Measurements from ENCODE around the gene ARID3A.

The ARID3A gene

DNA sequence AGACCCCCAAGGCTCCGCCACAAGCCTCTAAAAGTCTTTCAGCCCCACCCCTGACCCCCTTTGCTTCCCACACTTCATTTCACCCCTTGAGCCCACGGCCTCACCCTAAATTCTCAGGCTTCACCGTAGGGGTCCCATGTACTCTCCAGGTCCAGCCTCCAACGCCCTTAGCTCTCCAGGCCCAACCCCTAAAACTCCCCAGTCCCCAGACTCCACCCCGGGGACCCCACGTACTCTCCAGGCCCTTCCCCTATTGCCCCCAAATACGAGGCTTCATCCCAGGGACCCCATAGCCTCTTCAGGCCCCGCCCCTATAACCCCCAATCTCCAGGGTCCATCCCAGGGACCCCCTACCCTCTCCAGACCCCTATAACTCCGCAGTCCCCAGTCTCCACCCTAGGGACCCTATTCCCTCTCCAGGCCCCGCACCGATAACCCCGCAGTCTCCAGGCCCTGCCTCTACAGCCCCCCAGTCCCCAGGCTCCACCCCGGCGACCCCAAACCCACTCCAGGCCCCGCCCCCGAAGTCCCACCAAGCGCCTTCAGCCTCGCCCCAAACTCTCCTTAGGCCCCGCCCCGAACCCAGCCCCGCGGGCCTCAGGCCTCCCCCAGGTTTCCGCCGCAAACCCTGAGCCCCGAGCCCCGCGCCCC, 33.5 kb upstream of the ARID3A start:
- DNase-seq: no peak

- peak; percentile 88 for DNase-seq
These were observed 32.7 kb upstream of the ARID3A start, which contains the start of the genes MED16 and RNU6-9 for GRCh38 chr19:892894-893689. MED16 (minus strand) TSS chr19:893187; CDS start chr19:891131, 2,056 bp downstream. RNU6-9 (plus strand) TSS chr19:893484.

DNA sequence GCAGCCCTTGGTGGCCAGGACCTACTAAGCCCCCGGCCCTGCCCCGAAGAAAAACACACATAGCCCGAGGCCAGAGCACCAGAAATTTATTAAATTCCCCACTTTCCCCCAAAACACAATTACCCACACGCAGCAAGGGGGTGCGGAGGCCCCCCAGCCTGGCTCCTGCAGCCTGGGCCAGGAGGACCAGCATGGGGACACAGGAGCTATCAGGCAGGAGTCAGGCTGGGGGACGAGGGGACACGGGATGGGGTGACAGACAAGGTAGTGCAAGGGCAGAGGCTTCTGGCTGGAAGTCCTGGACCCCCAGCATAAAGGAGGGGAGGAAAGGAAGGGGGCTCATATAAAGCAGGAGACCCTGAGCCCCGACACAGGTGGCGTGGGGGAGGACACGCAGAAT, 29.4 kb upstream of the ARID3A start:
- DNase-seq: no peak

DNA sequence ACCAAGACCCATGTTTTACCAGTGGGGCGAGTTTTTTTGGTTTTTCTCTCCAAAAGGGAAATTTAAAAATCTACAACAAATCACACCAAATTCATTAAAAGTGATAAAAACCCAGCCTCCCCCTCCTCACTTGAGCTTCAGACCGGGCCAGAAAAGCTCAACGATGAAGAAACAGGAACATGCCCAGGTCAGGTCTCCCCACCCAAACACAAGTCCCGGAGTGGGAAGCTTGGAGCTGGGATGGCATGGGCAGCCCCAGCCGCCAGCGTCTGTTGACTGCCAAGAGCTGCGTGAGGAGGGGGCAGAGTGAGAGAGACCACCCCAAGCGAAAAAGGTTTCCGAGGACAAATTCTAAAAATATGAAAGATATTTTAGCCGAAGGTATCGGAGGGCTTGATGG, 28.8 kb upstream of the ARID3A start:
- DNase-seq: no peak

- no peak for DNase-seq
These were observed 28.3 kb upstream of the ARID3A start for GRCh38 chr19:897442-898039.

DNA sequence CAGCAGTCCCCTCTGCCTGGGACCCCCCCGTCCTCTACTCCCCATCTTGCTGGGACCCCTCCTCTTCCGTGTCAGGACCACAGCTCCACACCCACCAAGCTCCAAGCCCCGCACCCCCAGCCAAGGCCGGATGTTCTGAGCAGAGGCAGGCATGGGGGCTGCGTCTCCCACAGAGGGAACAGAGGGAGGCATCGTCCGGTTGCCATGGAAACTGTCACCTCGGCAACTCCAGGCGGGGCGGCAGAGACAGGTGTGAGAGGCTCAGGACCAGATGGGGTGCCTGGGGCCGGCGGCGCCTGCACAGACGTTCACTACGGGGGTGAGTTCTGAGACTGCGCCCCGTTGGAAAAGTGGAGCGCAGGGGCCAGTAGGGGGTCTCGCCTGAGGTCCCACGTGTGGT, 27.2 kb upstream of the ARID3A start:
- no peak for DNase-seq

DNA sequence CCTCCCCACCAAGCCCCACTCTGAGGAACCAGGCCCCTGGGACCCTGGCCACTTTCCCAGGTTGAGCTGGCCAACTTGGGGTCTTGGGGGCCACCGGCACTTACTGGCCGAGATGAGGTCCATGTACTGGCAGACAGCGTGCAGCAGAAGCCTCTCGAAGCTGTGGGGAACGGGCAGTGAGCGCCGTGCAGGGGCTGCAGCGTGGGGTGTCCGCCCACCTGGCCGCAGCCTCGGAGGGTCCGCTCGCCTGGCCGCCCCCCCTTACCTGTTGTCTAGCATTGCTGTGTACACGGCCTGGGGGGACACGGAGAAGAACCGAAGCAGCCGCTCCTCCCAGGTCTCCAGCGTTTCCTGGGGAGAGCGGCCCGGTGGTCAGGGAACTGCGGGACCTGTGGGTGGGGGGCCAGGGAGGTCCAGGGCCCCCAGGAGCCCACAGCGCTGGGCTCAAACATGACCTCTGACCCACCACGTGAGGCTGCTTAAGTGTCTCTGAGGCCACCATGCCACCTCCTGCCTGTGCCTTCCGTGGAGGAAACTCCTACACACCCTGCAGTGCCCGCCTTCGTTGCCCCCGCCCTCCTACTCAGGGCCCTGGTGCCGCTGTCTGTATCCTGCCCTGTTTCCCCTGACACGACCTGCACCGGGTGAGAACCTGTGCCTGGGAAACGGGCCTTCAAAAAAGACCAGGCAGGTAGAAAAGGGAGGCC, 26.3 kb upstream of the ARID3A start:
- no peak for DNase-seq

DNA sequence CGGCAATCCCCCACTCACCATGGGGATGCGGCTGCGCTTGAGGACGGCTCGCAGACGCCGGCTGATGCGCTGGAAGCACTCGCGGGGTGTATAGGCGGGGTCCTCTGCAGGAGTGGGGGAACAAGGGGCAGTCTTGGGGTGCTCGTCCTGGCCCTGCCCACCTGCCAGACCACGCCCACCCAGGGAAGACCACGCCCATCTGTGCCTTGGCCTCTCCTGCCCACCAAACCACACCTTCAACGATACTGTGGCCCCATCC, 25.9 kb upstream of the ARID3A start:
- no peak for DNase-seq

GRCh38 chr19:900302-901111, 25.3 kb upstream of the ARID3A start:
- no peak for DNase-seq

DNA sequence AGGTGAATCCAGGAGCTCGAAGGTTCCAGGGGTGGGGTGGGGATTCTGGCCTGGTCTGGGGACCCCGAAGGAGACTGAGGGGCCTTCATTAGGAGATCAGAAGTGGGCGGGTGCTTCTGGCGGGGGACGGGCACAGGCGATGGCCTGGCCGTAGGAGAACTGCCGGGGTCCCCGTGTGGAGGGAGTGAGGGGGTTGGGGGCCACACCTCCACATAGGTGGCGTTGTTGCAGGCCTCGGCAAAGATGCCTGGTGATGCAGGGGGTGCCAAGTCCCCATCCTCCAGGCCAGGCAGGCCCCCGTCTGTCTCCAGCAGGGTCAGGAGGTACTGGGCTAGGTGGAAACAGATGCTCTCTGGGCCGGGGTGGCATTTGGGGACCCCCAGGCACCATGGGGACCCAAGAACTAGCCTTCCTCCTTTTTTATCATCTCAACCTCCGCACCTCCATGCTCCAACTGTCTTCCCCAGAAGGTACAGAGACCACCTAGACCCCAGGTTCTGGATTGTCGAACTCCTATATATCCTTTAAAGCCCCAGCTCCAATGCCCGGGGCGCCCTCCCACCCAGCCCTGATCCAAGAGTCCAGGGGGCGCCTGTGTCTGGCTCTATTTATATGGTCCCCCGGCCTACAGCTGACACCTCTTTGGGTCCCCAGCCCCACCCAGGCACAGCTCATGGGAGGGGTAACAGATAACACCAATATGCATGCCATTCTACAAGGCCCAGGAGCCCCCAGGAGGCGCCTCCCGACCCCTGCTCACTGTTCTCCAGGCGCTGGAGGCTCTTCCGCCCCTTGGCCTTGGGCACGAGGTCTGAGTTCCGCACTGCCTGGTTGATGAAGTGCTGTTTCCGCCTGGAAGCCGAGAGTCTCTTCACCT, 24.4 kb upstream of the ARID3A start:
- no peak for DNase-seq

DNA sequence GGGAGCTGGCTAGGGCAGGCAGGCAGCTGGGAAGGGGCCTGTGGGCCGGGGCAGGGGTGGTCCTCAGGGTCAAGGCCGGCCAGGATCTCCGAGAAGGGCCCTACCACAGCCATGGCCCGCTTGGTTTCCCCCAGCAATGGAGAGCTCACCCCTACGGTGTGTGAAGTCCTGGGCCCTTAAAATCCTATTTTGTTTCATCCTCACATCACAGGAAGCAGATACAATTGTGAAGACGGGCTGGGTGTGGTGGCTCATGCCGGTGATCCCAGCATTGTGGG, 23.8 kb upstream of the ARID3A start:
- no peak for DNase-seq

DNA sequence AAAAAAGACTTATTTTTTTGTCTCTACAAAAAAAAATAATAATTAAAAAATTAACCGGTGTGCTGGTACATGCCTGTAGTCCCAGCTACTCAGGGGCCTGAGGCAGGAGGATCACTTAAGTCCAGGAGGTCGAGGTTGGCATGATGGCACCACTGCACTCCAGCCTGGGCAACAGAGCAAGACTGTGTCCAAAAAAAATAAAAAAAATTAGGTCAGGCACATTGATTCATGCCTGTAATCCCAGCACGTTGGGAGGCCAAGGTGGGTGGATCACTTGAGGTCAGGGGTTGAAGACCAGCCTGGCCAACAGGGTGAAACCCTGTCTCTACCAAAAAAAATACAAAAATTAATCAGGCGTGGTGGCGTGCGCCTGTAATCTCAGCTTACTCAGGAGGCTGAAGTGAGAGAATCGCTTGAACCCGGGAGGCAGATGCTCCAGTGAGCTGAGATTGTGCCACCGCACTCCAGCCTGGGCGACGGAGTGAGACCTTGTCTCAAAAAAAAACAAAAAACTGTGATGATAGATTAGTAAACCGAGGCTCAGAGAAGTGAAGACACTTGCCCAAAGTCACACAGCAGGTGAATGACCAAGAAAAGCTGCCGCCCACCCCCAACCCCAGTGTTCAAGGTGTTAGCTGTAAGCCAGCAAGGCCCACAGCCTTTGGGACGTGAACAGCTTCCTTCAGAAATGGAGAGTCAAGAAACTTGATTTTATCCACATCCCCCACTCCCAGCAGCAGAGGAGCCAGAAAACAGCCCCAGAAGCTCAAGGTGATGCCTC, 23.2 kb upstream of the ARID3A start:
- no peak for DNase-seq

DNA sequence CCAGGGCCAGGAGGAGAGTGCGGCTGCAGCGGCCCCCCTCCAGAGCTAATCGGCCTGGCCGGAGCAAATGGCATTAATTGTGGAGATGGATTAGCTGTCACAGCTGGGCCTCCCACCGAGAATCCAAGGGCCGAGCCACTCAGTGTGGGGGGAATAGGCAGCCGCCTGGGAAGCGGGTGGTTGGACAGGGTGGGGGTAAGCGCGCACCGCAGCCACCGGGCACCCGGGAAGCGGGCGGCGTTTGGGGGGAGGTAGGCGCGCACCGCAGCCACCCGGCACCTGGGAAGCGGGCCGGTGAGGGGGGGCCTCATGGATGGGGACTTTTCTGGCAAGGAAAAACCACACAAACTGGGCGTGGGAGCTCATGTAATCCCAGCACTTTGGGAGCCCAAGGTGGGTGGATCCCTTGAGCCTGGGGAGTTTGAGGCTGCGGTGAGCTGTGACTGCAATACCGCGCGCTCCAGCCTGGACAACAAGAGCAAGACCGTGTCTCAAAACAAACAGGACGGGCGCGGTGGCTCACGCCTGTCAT, 22.5 kb upstream of the ARID3A start:
- no peak for DNase-seq

- DNase-seq: no peak
These were observed 21.3 kb upstream of the ARID3A start for GRCh38 chr19:904545-904944.

DNA sequence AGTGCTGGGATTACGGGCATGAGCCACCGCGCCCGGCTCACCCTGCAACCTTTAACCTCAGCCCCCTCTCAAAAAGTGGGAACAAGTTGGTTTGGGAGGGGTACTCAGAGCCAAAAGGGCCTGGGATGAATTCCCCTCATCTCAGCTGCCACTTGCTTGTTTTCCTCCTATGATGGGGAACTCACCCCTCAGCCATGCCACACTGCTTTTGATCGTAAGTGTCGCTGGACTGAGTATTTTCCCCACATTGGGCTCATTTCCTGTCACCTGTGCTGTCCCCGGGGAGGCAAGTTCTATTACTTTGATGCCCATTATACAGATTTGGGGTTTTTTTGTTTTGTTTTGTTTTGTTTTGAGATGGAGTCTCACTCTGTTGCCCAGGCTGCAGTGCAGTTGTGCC, 19.4 kb upstream of the ARID3A start:
- DNase-seq: no peak

- DNase-seq: no peak
These were observed 18.5 kb upstream of the ARID3A start for GRCh38 chr19:907183-907853.

DNA sequence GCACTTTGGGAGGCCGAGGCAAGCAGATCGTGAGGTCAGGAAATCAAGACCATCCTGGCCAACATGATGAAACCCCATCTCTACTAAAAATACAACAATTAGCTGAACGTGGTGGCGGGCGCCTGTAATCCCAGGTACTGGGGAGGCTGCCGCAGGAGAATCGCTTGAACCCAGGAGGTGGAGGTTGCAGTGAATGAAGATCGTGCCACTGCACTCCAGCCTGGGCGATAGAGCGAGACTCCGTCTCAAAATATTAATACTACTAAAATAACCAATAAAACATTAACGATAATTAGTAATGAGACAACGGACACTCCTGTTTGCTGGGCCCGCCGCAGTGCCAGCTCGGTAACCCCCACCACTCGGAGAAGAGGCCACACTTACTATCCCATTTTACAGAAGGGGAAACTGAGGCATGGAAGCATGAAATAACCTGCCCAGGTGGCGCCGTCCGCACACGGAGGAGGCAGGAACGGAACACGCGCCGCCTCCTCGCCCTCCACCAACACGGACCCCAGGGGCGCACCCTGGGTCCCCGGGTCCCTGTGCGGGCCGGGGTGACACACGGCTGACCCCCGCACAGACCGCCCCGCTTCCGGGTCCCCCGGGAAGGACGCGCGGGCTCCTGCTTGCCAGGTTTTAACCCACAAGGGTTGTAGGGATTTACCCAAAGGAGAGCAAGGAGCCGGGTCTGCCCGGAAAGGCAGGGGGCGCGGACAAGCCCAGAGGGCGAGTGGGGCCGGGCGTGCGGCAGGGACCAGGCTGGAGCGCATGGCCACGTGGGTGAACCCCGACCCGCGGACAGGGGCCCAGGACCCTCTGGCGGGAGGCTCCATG, 14.4 kb upstream of the ARID3A start:
- DNase-seq: no peak

DNA sequence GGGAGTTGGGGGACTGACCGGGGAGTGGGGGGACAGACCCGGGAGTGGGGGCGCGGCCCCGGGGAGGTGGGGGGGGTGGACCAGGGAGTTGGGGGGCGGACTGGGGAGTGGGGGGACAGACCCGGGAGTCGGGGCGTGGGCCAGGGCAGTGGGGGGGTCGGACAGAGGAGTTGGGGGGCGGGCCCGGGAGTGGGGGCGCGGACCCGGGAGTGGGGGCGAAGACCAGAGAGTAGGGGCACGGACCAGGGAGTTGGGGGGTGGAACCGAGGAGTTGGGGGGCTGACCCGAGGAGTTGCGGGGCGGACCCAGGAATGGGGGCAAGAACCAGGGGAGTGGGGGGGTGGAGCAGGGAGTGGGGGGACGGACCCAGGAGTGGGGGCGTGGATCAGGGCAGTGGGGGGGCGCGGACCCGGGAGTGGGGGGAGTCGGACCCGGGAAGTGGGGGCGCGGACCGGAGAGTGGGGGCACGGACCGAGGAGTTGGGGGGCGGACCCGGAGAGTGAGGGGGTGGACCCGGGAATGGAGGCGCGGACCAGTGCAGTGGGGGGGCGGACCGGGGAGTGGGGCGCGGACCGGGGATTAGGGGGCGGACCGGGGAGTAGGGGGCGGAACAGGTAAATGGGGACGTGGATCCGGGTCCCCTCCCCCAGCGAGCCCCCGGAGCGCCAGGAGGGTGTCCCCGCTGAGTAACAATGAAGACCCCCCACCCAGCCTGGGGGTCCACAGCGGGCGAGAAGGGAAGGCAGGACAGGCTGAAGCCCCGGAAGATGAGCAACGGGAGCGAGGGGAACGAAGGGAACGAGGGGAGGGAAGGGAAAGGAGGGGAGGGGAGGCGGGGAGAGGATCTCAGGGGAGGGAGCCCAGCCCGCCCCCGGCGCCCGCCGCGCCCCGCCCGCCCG, 13.4 kb upstream of the ARID3A start:
- no peak for DNase-seq
